Right lobe of liver (tissue), 4 donors: Measurements from ENCODE around the gene DERA.

Experiments used
- POLR2A ChIP-seq: fragments of 450-650 bp; IDR thresholded peaks from one replicate; pipeline ENCODE4 v1.6.1; 2017; ENCODE audit warnings: antibody characterized with exemption, mild to moderate bottlenecking
- TF ChIP-seq, protein P1 (sequence below), 4 donors: fragments of 200-600 bp in 3 of 4; fragments of 450-650 bp in 1 of 4; IDR thresholded peaks; one replicate each; pipeline versions ENCODE4 v1.5.1 to v1.8.0; 2016 to 2022; ENCODE audit warnings: antibody characterized with exemption in 4 of 4, mild to moderate bottlenecking in 2 of 4
- donor health status: DM: no; HTN: no; CAD: no.
- donor health status: DM: no; HTN: no; CAD: no.
- donor health status: DM: no; HTN: yes; CAD: no.

DNA sequence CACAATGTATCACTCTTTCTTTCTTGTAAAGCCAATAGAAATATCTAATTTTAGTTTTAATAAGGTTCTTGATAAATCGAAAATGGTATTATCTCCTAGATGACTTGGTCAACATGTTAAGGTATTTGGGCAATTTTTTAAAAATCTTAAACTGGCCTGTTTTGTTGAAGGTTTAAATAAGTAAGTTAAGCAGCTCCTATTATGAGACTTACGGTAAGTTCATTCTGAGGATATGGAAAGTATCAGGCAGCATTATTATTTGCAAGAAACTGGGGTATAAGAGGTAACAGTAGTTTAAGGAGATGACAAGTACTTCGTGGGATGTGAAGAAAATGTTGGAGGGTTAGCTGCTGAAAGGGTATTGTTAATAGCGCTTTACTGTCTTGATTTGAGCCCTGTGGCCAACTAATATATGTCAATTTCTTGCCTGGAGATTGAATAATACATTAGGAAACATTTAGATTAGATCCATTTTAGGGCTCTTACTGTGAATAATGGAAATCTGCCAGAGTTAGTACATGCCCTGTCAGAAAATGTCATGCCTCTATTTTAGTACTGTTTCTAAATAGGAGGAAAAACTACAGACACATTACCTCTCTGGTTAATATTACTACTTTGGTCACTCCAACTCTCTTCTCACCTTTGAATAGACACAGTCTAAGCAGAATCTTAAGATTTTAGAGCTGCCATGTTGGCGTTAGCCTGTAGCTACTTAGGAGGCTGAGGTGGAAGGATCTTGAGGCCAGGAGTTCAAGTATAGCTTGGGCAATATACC is 23.9 kb upstream of the DERA start:
- TF ChIP-seq POLR2A, result no peak
- TF ChIP-seq, protein P1, sequence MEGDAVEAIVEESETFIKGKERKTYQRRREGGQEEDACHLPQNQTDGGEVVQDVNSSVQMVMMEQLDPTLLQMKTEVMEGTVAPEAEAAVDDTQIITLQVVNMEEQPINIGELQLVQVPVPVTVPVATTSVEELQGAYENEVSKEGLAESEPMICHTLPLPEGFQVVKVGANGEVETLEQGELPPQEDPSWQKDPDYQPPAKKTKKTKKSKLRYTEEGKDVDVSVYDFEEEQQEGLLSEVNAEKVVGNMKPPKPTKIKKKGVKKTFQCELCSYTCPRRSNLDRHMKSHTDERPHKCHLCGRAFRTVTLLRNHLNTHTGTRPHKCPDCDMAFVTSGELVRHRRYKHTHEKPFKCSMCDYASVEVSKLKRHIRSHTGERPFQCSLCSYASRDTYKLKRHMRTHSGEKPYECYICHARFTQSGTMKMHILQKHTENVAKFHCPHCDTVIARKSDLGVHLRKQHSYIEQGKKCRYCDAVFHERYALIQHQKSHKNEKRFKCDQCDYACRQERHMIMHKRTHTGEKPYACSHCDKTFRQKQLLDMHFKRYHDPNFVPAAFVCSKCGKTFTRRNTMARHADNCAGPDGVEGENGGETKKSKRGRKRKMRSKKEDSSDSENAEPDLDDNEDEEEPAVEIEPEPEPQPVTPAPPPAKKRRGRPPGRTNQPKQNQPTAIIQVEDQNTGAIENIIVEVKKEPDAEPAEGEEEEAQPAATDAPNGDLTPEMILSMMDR (IDR thresholded peaks at IDR 0.05), result no peak
